K562 (cell line): ENCODE data around the gene CLCNKA. TPM values are rescaled to one million over a fixed set of nuclear protein-coding genes. Genes with fewer than 3 reads are reported as not detected.

Experiments
- ATAC-seq: fragments of 200-7000 bp; cut with Tn5 transposase; 3 replicates; pipeline ENCODE4 v1.9.1; 2020; ENCODE audit warnings: moderate library complexity
- BruUV-seq: library from RNA; stranded (reverse); fragments of 400-500 nt; replicated peaks from 2 replicates; lab custom pipeline; 2021; lab: Mats Ljungman, UMichigan
- CTCF ChIA-PET: fragments of 300-600 bp; formaldehyde crosslinking; extraction: SDS; loops from one replicate; lab custom pipeline; 2021; ENCODE audit warnings: low intra/inter-chr PET ratio; lab: Yijun Ruan, JAX
- POLR2A ChIA-PET: fragments of 300-600, 350-650 bp; sonication (Branson Sonifier 250); formaldehyde crosslinking; extraction: SDS; loops from one replicate; lab custom pipeline; 2021; ENCODE audit warnings: antibody characterized with exemption, inconsistent platforms; lab: Yijun Ruan, JAX
- DNase-seq, 4 experiments: peaks; one replicate each; pipeline versions ENCODE4 v3.0.0 to v3.0.0-alpha.2; 2011 to 2018; ENCODE audit warnings: low spot score in 3 of 4, mixed read lengths in 3 of 4; ENCODE audit errors: extremely low read depth in 1 of 4
- FAIRE-seq: peaks from 2 replicates; lab custom pipeline; 2011; peaks lifted over from hg19 to GRCh38; lab: Jason Lieb, UNC
- H2AFZ ChIP-seq: 2 replicates; pipeline ENCODE4 v1.6.0; 2011; ENCODE audit warnings: low read depth, low read length, control low read depth, inconsistent platforms
- H3K27ac ChIP-seq: fragments of 200-600 bp; 3 replicates; pipeline ENCODE4 v1.8.0; 2011; ENCODE audit warnings: low read depth, mild to moderate bottlenecking, control low read depth, inconsistent platforms, low read length, moderate library complexity, mixed read lengths; ENCODE audit errors: extremely low read depth
- H3K27me3 ChIP-seq, 2 experiments: fragments of 300-600 bp in 1 of 2; 2 replicates in 1 of 2; 3 replicates in 1 of 2; pipeline versions ENCODE4 v1.6.0 to v1.8.0; 2011; ENCODE audit warnings: inconsistent platforms in 2 of 2, low read length in 2 of 2, mild to moderate bottlenecking in 1 of 2, mixed read lengths in 1 of 2, moderate library complexity in 1 of 2; ENCODE audit not compliant: control insufficient read depth in 2 of 2, insufficient read depth in 2 of 2
- H3K36me3 ChIP-seq: fragments of 300-600 bp; 3 replicates; pipeline ENCODE4 v1.8.0; 2011; ENCODE audit warnings: mild to moderate bottlenecking, low read length, inconsistent platforms; ENCODE audit not compliant: control insufficient read depth, insufficient read depth
- H3K4me1 ChIP-seq, 2 experiments: fragments of 200-600 bp in 1 of 2; replicated peaks in 1 of 2; 2 replicates in 1 of 2; 3 replicates in 1 of 2; pipeline versions ENCODE4 v1.5.1 to v1.8.0; 2011; ENCODE audit warnings: inconsistent platforms in 2 of 2, low read length in 2 of 2, mild to moderate bottlenecking in 1 of 2, mixed read lengths in 1 of 2, moderate library complexity in 1 of 2; ENCODE audit not compliant: control insufficient read depth in 2 of 2, insufficient read depth in 2 of 2
- H3K4me2 ChIP-seq: 2 replicates; pipeline ENCODE4 v1.6.1; 2011; ENCODE audit warnings: low read length, control low read depth, inconsistent platforms, mixed read lengths; ENCODE audit not compliant: insufficient read depth
- H3K4me3 ChIP-seq: fragments of 200-600 bp; sonication (generic), shearing (Covaris generic); 2 replicates; pipeline ENCODE4 v1.5.1; 2016; ENCODE audit warnings: control low read depth, inconsistent platforms
- H3K79me2 ChIP-seq: fragments of 200-600 bp; 3 replicates; pipeline ENCODE4 v1.8.0; 2011; ENCODE audit warnings: low read length, inconsistent platforms; ENCODE audit not compliant: control insufficient read depth, insufficient read depth
- H3K9ac ChIP-seq, 2 experiments: 2 replicates each; pipeline versions ENCODE4 v1.6.0 to v1.6.1; 2011; ENCODE audit warnings: low read depth in 2 of 2, low read length in 2 of 2, control low read depth in 1 of 2, inconsistent platforms in 1 of 2, mild to moderate bottlenecking in 1 of 2, mixed read lengths in 1 of 2; ENCODE audit not compliant: insufficient read depth in 1 of 2
- H3K9me1 ChIP-seq: one replicate; pipeline ENCODE4 v1.6.0; 2011; ENCODE audit warnings: inconsistent platforms, mild to moderate bottlenecking, low read length, moderate library complexity; ENCODE audit not compliant: control insufficient read depth, insufficient read depth
- H3K9me3 ChIP-seq: replicated peaks from 2 replicates; pipeline ENCODE4 v1.5.1; 2011; ENCODE audit warnings: low read depth, low read length, inconsistent platforms; ENCODE audit not compliant: control insufficient read depth, insufficient read depth
- H4K20me1 ChIP-seq: replicated peaks from 2 replicates; pipeline ENCODE4 v1.6.1; 2011; ENCODE audit warnings: low read length, inconsistent platforms, mixed read lengths; ENCODE audit not compliant: control insufficient read depth, insufficient read depth
- ADNP ChIP-seq: fragments of 200-800 bp; sonication (Bioruptor generic); IDR thresholded peaks from 2 replicates; pipeline ENCODE4 v1.6.1; 2016; ENCODE audit warnings: missing genetic modification characterization, missing compliant biosample characterization
- CBX3 ChIP-seq, 2 experiments: IDR thresholded peaks; 1 replicate in 1 of 2; 2 replicates in 1 of 2; pipeline ENCODE4 v1.6.1; 2012; ENCODE audit warnings: inconsistent platforms in 2 of 2, low read length in 2 of 2, borderline replicate concordance in 1 of 2, control low read depth in 1 of 2
- KDM1A ChIP-seq, 2 experiments: fragments of 450-650 bp; IDR thresholded peaks; 2 replicates each; pipeline ENCODE4 v1.6.1; 2016; ENCODE audit warnings: mild to moderate bottlenecking in 2 of 2
- PHF20 ChIP-seq: fragments of 450-650 bp; IDR thresholded peaks from 2 replicates; pipeline ENCODE4 v1.6.1; 2018; ENCODE audit not compliant: partially characterized antibody
- RFX5 ChIP-seq: IDR thresholded peaks from 2 replicates; pipeline ENCODE4 v1.6.1; 2011; ENCODE audit warnings: low read depth, mild to moderate bottlenecking, improper control_type of control experiment, low read length
- ZFP36 ChIP-seq: fragments of 150-350 bp; IDR thresholded peaks from 2 replicates; pipeline ENCODE4 v1.6.1; 2018; ENCODE audit warnings: low read length, low read depth; ENCODE audit not compliant: partially characterized antibody
- ZNF436 ChIP-seq: fragments of 250-450, 450-650 bp; sonication (Bioruptor Pico); formaldehyde crosslinking; IDR thresholded peaks from 2 replicates; pipeline ENCODE4 v1.7.0; 2020; ENCODE audit warnings: mild to moderate bottlenecking
- ZZZ3 ChIP-seq: fragments of 450-650 bp; IDR thresholded peaks from 2 replicates; pipeline ENCODE4 v1.6.1; 2016; ENCODE audit warnings: antibody characterized with exemption, mild to moderate bottlenecking, moderate library complexity
- WGBS: fragments of 100-300 bp; shearing (Covaris generic); methylation state at CpG from one replicate; pipeline ENCODE4 v1.1.6; 2016; ENCODE audit warnings: low coverage, mixed read lengths; ENCODE audit not compliant: insufficient coverage; ENCODE audit errors: missing lambda C conversion rate; 5-methylcytosine and 5-hydroxymethylcytosine counted together
- in situ Hi-C: fragments of 300-500 bp; cut with MboI; formaldehyde crosslinking; loops from 4 replicates; pipeline ENCODE4 v1.15.0; 2018; ENCODE audit warnings: inconsistent platforms, mixed read lengths
- intact Hi-C: fragments of 100-400 bp; cut with micrococcal nuclease; formaldehyde crosslinking; loops from 2 replicates; pipeline ENCODE4 v1.14.2; 2022
- polyA plus RNA-seq, 8 experiments: library from polyadenylated mRNA; depleted of rRNA in 4 of 8; stranded (reverse) in 5 of 8; unstranded in 3 of 8; fragments of >200 nt; fragmentation: Nextera tagmentation in 2 of 8; fragmentation: Illumina TruSeq in 1 of 8; extraction: Ambion mirVana in 2 of 8; extraction: Trizol in 1 of 8; gene quantifications; 2 replicates each; pipeline versions ENCODE4 v1.2.1 to v1.2.3, GENCODE V29; 2011 to 2014; ENCODE audit warnings: inconsistent platforms in 1 of 8, missing spikeins in 1 of 8
- total RNA-seq, 7 experiments: library from RNA; depleted of rRNA in 6 of 7; stranded (reverse); fragments of >200 nt in 6 of 7; fragmentation: Illumina TruSeq in 2 of 7; extraction: Trizol in 2 of 7; gene quantifications; 2 replicates each; pipeline versions ENCODE4 v1.2.1 to v1.2.3, GENCODE V29; 2011 to 2021; ENCODE audit warnings: low replicate concordance in 1 of 7

The CLCNKA gene
- total and polyA plus RNA-seq, 9 of the 15 experiments (the other 6 are each of a cell fraction or from before 2014, with no cell fraction given) = 0.03 to 0.37 (median 0.10) TPM; not detected in 3

DNA sequence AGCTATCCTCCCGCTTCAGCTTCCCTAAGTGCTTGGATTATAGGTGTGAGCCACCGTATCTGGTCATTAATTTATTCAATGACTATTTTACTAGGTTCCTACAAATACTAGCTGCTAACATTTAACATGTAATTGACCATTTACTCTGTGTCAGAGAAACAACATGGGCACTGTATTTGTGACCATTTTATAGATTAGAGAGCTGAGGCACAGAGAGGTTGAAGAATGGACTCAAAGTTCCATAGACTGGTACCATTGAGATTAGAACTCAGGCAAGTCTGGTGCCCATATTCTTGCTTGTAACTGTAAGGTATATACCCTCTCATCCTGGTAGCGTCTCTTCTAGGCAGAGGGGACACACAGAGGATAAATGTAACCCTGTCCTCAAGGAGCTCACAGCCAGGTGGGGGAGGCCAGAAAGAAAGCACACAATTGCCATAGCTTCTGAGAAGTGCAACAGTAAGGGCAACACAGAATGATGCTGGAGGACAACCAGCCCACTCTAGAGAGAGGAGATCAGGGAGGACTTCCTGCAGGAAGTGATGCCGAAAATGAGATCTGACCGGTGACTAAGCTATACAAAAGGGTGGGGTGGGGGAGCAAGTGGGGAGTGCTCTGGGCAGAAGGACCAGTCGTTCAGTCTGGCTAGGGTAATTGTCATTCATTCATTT lies 14.0 kb upstream of the CLCNKA start:
- H3K4me2 ChIP-seq = no peak overlapping the region
- no peak overlapping the region for H3K27ac ChIP-seq
- POLR2A ChIA-PET = interaction anchor here (0.7 kb wide), 2 partner anchors 8 to 209 kb away, joined by 3 read pairs; no protein-coding TSS in a partner anchor
- H3K79me2 ChIP-seq = no peaks in the 10 kb centered on the region
- no peak overlapping the region for H3K9ac ChIP-seq
- BruUV-seq = no TSS peak
- H3K27me3 ChIP-seq = peaks cover 0 to 3% of the 10 kb centered on the region in 2 experiments; a peak in 1 of 5 replicates
- FAIRE-seq = no peak
- no peak for ATAC-seq
- no peaks in the 10 kb centered on the region for H3K36me3 ChIP-seq
- in situ Hi-C loops = no loop called here
- no peaks in the 10 kb centered on the region for H4K20me1 ChIP-seq
- WGBS = 42% methylated on average over 6 of the region's 6 CpGs
- H3K4me1 ChIP-seq = peaks cover 17 to 23% of the 10 kb centered on the region in 2 experiments
- intact Hi-C loops = loop anchor here (1.0 to 5.0 kb wide), 3 partner anchors 64 to 216 kb away; partner anchors contain the start of gene FAM131C
- H3K9me1 ChIP-seq = no peaks in the 10 kb centered on the region
- H2AFZ ChIP-seq = no peak overlapping the region
- CTCF ChIA-PET = interaction anchor here (1.4 to 6.1 kb wide), 4 partner anchors 24 to 214 kb away, joined by 3 to 53 read pairs (median 32); no protein-coding TSS in a partner anchor
- no peaks in the 10 kb centered on the region for H3K9me3 ChIP-seq
- TF ChIP-seq ZFP36 (peak; percentile 93), RFX5 (no peak), ZNF436 (0 out of 2 replicates have a peak, but pooled peaks have one; percentile 46), PHF20 (peak; percentile 15), ADNP (tag) (peak; percentile 50; the same call in 1 of the 2 replicates), CBX3 (IDR thresholded peaks at IDR 0.05; ENCODE audit: borderline replicate concordance in 1 of 2, low read length in 2 of 2) (peak in 1 of 2 experiments; percentile 41; a peak in 1 of 3 replicates), ZZZ3 (no peak), KDM1A (IDR thresholded peaks at IDR 0.05) (0 out of 4 replicates have a peak, but pooled peaks of 1 of the 2 experiments have one; percentile 34)
- TF ChIP-seq, all 486 proteins: peak for 6
- no peak for DNase-seq
- no peak overlapping the region for H3K4me3 ChIP-seq
